NOMO-1 (cell line): ENCODE measurements around the gene DDRGK1.
"Not testable (repeated sequence)": the region's sequence is repeated elsewhere in the genome, so short reads cannot be mapped to it uniquely, and the experiment has no call there.

Source experiments
- DNase-seq, 2 experiments: peaks; one replicate each; lab custom pipeline; 2025; ENCODE audit not compliant: unreplicated experiment in 2 of 2; lab: John Stamatoyannopoulos, UW

DDRGK1 gene

GRCh38 chr20:3167738-3168078 is 36.8 kb downstream of the DDRGK1 start:
- no peak for DNase-seq

- DNase-seq = no peak
Observed at GRCh38 chr20:3166913-3167342, 37.6 kb downstream of the DDRGK1 start.

GRCh38 chr20:3166338-3166912 is 38.1 kb downstream of the DDRGK1 start:
- DNase-seq = no peak

GRCh38 chr20:3165473-3166337 is 38.8 kb downstream of the DDRGK1 start:
- no peak for DNase-seq

- no peak for DNase-seq
Observed at GRCh38 chr20:3164763-3165410, 39.6 kb downstream of the DDRGK1 start.

GRCh38 chr20:3164043-3164762 is 40.3 kb downstream of the DDRGK1 start:
- no peak for DNase-seq

GRCh38 chr20:3163099-3164042 is 41.1 kb downstream of the DDRGK1 start:
- DNase-seq = no peak

GRCh38 chr20:3162080-3162611 is 42.3 kb downstream of the DDRGK1 start:
- no peak for DNase-seq

GRCh38 chr20:3161316-3162079 is 43.0 kb downstream of the DDRGK1 start:
- DNase-seq = no peak

GRCh38 chr20:3160418-3160817 is 44.1 kb downstream of the DDRGK1 start:
- DNase-seq = no peak

- peak; percentile 3 to 30 for DNase-seq
Observed at GRCh38 chr20:3158968-3159431, 45.5 kb downstream of the DDRGK1 start.

GRCh38 chr20:3157817-3158216 is 46.7 kb downstream of the DDRGK1 start:
- DNase-seq = no peak

GRCh38 chr20:3156811-3157619 is 47.5 kb downstream of the DDRGK1 start:
- peak; percentile 37 to 82 for DNase-seq

- not testable (repeated sequence) for DNase-seq
Observed at GRCh38 chr20:3152057-3152644, 52.3 kb downstream of the DDRGK1 start.

GRCh38 chr20:3150908-3151307 is 53.6 kb downstream of the DDRGK1 start:
- no peak for DNase-seq

GRCh38 chr20:3146732-3147341 is 57.6 kb downstream of the DDRGK1 start:
- DNase-seq = no peak

GRCh38 chr20:3141757-3142156 is 62.7 kb downstream of the DDRGK1 start:
- DNase-seq = no peak
